ENCODE data around the gene HOXA3. TPM values are rescaled to one million over a fixed set of nuclear protein-coding genes. Genes with fewer than 3 reads are reported as not detected.

The HOXA3 gene
- total RNA-seq, 1 donor from 2014 or later: 3.9 TPM

GRCh38 chr7:27184337-27185012 is 32.1 kb upstream of the HOXA3 start:
- H3K27ac ChIP-seq: peak overlapping the region; percentile 99
- H3K4me3 ChIP-seq: peak overlapping the region; percentile 64 to 88
- no peak for DNase-seq (ENCODE audit: extremely low spot score in 2 of 2)
- H3K4me1 ChIP-seq: peaks cover 64% of the 10 kb centered on the region
- TF ChIP-seq POLR2AphosphoS5 (IDR thresholded peaks at IDR 0.05; ENCODE audit: insufficient read depth in 1 of 2, low read depth in 1 of 2) (no peak), CTCF (IDR thresholded peaks at IDR 0.05) (no peak), POLR2A (IDR thresholded peaks at IDR 0.05) (peak in 1 of 2 donors; percentile 31)
- no peaks in the 10 kb centered on the region for H3K36me3 ChIP-seq
- intact Hi-C loops (cut with DNase I): no loop called here
- H3K9me3 ChIP-seq: no peaks in the 10 kb centered on the region
- H3K27me3 ChIP-seq: no peaks in the 10 kb centered on the region

- peaks cover 57% of the 10 kb centered on the region for H3K4me1 ChIP-seq
- DNase-seq (ENCODE audit: extremely low spot score in 2 of 2): no peak
Measured at GRCh38 chr7:27183682-27184336, 31.4 kb upstream of the HOXA3 start.

GRCh38 chr7:27182861-27183681 is 30.7 kb upstream of the HOXA3 start:
- Histone ChIP-seq H3K9me3 (no peaks in the 10 kb centered on the region), H3K27ac (peak overlapping the region; percentile 99), H3K4me1 (peaks cover 51% of the 10 kb centered on the region), H3K36me3 (no peaks in the 10 kb centered on the region), H3K27me3 (no peaks in the 10 kb centered on the region), H3K4me3 (peak overlapping the region; percentile 64 to 88)
- intact Hi-C loops (cut with DNase I): no loop called here
- no peak for TF ChIP-seq POLR2A (IDR thresholded peaks at IDR 0.05)
- peak in 1 of 2 donors; percentile 12 for TF ChIP-seq POLR2AphosphoS5 (IDR thresholded peaks at IDR 0.05; ENCODE audit: insufficient read depth in 1 of 2, low read depth in 1 of 2)
- DNase-seq (ENCODE audit: extremely low spot score in 2 of 2): no peak

More at GRCh38 chr7:27183682-27184336, 31.4 kb upstream of the HOXA3 start:
- Histone ChIP-seq H3K27ac (peak overlapping the region; percentile 99), H3K4me3 (peak overlapping the region; percentile 64 to 88), H3K27me3 (no peaks in the 10 kb centered on the region), H3K36me3 (no peaks in the 10 kb centered on the region), H3K9me3 (no peaks in the 10 kb centered on the region)
- intact Hi-C loops (cut with DNase I): no loop called here
- TF ChIP-seq POLR2AphosphoS5 (IDR thresholded peaks at IDR 0.05; ENCODE audit: insufficient read depth in 1 of 2, low read depth in 1 of 2) (peak in 1 of 2 donors; percentile 70), POLR2A (IDR thresholded peaks at IDR 0.05) (no peak)

GRCh38 chr7:27182285-27182841 is 30.0 kb upstream of the HOXA3 start:
- no peak for TF ChIP-seq POLR2AphosphoS5 (IDR thresholded peaks at IDR 0.05; ENCODE audit: insufficient read depth in 1 of 2, low read depth in 1 of 2)
- TF ChIP-seq CTCF (IDR thresholded peaks at IDR 0.05): no peak
- TF ChIP-seq POLR2A (IDR thresholded peaks at IDR 0.05): no peak
- intact Hi-C loops (cut with DNase I): no loop called here
- Histone ChIP-seq H3K9me3 (no peaks in the 10 kb centered on the region), H3K27ac (peak overlapping the region; percentile 99), H3K4me1 (peaks cover 47% of the 10 kb centered on the region), H3K4me3 (peak overlapping the region in 1 of 2 donors; percentile 64), H3K27me3 (no peaks in the 10 kb centered on the region), H3K36me3 (no peaks in the 10 kb centered on the region)
- no peak for DNase-seq (ENCODE audit: extremely low spot score in 2 of 2)

GRCh38 chr7:27181795-27182275 is 29.5 kb upstream of the HOXA3 start:
- intact Hi-C loops (cut with DNase I): no loop called here
- TF ChIP-seq CTCF (IDR thresholded peaks at IDR 0.05): no peak
- no peak for DNase-seq (ENCODE audit: extremely low spot score in 2 of 2)
- Histone ChIP-seq H3K4me3 (no peak overlapping the region), H3K4me1 (peaks cover 50% of the 10 kb centered on the region), H3K27me3 (no peaks in the 10 kb centered on the region), H3K27ac (peak overlapping the region; percentile 99), H3K9me3 (no peaks in the 10 kb centered on the region), H3K36me3 (no peaks in the 10 kb centered on the region)
